BJ (cell line): ENCODE results near the gene ALDH1L1. TPM values are rescaled to one million over a fixed set of nuclear protein-coding genes. Genes with fewer than 3 reads are reported as not detected.

Experiments used
- CTCF ChIA-PET: fragments of 350-600 bp; formaldehyde crosslinking; extraction: SDS; loops from one replicate; lab custom pipeline; 2021; ENCODE audit warnings: antibody characterized with exemption, inconsistent platforms; lab: Yijun Ruan, JAX
- POLR2A ChIA-PET: fragments of 300-600 bp; sonication (Branson Sonifier 250); formaldehyde crosslinking; extraction: SDS; loops from one replicate; lab custom pipeline; 2021; ENCODE audit warnings: antibody characterized with exemption; lab: Charles Lee
- DNase-seq: peaks from one replicate; pipeline ENCODE4 v3.0.0-alpha.2; 2011; ENCODE audit warnings: low read depth
- H3K27me3 ChIP-seq: 2 replicates; pipeline ENCODE4 v1.6.0; 2011; ENCODE audit warnings: low read length; ENCODE audit not compliant: control insufficient read depth, insufficient read depth
- H3K36me3 ChIP-seq: 2 replicates; pipeline ENCODE4 v1.5.1; 2011; ENCODE audit warnings: low read length; ENCODE audit not compliant: control insufficient read depth, insufficient read depth
- H3K4me3 ChIP-seq: 2 replicates; pipeline ENCODE4 v1.5.1; 2011; ENCODE audit warnings: low read depth, mild to moderate bottlenecking, control low read depth, low read length
- CTCF ChIP-seq: IDR thresholded peaks from 2 replicates; pipeline ENCODE4 v1.5.1; 2011; ENCODE audit warnings: low read depth, mild to moderate bottlenecking, control low read depth, inconsistent platforms, low read length, moderate library complexity; ENCODE audit not compliant: insufficient read depth
- polyA plus RNA-seq: library from polyadenylated mRNA; depleted of rRNA; stranded (reverse); fragments of >200 nt; gene quantifications from 2 replicates; pipeline ENCODE4 v1.2.3, GENCODE V29; 2011

The ALDH1L1 gene
- polyA plus RNA-seq, 1 experiment: 0.37 TPM

DNA sequence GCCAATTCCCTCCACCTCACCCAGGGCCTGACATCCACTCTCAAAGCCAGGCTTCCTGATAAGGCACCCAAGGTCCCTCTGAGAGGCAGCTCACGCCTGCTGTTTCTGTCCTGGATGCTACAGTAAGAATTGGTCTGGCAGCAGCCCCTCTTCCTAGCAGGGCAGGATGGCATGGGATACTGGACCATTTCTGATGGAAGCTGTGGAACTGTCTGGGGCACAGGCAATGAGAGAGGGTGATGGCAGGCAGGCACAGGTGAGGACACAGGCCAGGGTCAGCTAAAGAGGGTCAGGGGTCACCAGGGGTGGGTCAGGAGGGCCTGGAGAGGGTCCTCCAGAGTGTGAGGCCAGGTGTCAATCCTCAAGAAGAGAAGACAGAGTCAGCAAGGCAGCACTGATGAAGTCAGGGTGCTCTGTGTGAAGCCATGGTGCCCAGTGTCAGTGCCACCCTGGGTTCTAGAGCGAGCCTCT, 54.6 kb downstream of the ALDH1L1 start:
- Histone ChIP-seq H3K36me3 (no peaks in the 10 kb centered on the region), H3K27me3 (peaks cover 7% of the 10 kb centered on the region), H3K4me3 (no peak overlapping the region)
- CTCF ChIA-PET: interaction anchor here (3.3 kb wide), 1 partner anchor 8 kb away, joined by 18 read pairs; no protein-coding TSS in a partner anchor
- TF ChIP-seq CTCF: no peak
- POLR2A ChIA-PET: no interaction called here
- DNase-seq: no peak

- Histone ChIP-seq H3K27me3 (peaks cover 7% of the 10 kb centered on the region), H3K36me3 (no peaks in the 10 kb centered on the region), H3K4me3 (no peak overlapping the region)
- ChIA-PET POLR2A (no interaction called here), CTCF (interaction anchor here (0.9 to 3.3 kb wide), 2 partner anchors 9 kb away, joined by 4 to 18 read pairs; no protein-coding TSS in a partner anchor)
- DNase-seq: no peak
- no peak for TF ChIP-seq CTCF
Observed at GRCh38 chr3:126125341-126125740, 55.0 kb downstream of the ALDH1L1 start.

GRCh38 chr3:126124896-126125295, 55.5 kb downstream of the ALDH1L1 start:
- Histone ChIP-seq H3K36me3 (no peaks in the 10 kb centered on the region), H3K4me3 (no peak overlapping the region), H3K27me3 (peaks cover 8% of the 10 kb centered on the region)
- TF ChIP-seq CTCF: no peak
- DNase-seq: no peak
- ChIA-PET POLR2A (no interaction called here), CTCF (interaction anchor here (0.9 to 3.3 kb wide), 2 partner anchors 9 kb away, joined by 4 to 18 read pairs; no protein-coding TSS in a partner anchor)

DNA sequence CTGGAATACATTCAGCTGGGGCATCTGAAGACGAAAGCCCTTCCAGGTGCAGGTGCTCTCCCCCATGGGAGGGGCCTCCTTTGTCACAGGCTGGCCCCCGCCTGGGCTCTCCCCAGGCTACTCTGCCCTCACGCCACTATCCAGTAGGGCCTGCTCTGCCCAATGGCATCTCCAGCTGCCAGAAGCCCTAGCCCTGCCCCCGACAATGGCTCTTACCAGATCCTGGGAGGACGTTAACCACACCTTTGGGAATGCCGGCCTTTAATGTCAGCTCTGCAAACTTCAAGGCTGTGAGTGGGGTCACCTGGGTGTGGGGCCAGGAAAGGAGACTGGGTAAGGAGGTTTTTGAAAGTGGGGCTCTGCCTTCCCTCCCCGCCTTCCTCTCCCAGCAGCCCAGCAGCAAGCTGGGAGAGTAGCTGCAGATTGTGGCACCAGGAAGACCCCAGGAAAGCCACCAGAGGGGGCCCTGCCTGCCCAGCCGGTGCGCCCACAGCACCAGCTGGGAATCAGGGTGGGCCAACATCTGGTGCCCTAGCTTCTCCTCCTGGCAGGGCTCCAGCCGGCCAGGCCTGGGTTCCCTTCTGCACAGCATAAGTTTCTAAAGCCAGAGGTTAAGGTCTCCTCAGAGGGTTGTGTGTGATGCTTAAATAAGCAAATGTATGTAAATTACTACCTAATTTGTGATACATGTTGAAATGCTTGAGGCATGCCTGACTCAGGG, 56.1 kb downstream of the ALDH1L1 start:
- DNase-seq: no peak
- ChIA-PET CTCF (interaction anchor here (0.7 to 3.3 kb wide), 3 partner anchors 8 to 196 kb away, joined by 3 to 18 read pairs (median 4); no protein-coding TSS in a partner anchor), POLR2A (no interaction called here)
- Histone ChIP-seq H3K36me3 (no peaks in the 10 kb centered on the region), H3K27me3 (peaks cover 9% of the 10 kb centered on the region), H3K4me3 (no peak overlapping the region)
- TF ChIP-seq CTCF: no peak

GRCh38 chr3:126121632-126122031, 58.8 kb downstream of the ALDH1L1 start:
- ChIA-PET CTCF (interaction anchor here (3.0 kb wide), 1 partner anchor 12 kb away, joined by 12 read pairs; no protein-coding TSS in a partner anchor), POLR2A (no interaction called here)
- no peak for DNase-seq
- Histone ChIP-seq H3K4me3 (no peak overlapping the region), H3K36me3 (no peaks in the 10 kb centered on the region), H3K27me3 (peaks cover 10% of the 10 kb centered on the region)
- no peak for TF ChIP-seq CTCF
